Embryonic facial prominence (tissue), 1 donor: Measurements from ENCODE around the gene NCKAP1.

Source experiments
- DNase-seq: peaks from one replicate; pipeline ENCODE4 v3.0.0-alpha.2; 2016; ENCODE audit errors: extremely low spot score

NCKAP1 gene

DNA sequence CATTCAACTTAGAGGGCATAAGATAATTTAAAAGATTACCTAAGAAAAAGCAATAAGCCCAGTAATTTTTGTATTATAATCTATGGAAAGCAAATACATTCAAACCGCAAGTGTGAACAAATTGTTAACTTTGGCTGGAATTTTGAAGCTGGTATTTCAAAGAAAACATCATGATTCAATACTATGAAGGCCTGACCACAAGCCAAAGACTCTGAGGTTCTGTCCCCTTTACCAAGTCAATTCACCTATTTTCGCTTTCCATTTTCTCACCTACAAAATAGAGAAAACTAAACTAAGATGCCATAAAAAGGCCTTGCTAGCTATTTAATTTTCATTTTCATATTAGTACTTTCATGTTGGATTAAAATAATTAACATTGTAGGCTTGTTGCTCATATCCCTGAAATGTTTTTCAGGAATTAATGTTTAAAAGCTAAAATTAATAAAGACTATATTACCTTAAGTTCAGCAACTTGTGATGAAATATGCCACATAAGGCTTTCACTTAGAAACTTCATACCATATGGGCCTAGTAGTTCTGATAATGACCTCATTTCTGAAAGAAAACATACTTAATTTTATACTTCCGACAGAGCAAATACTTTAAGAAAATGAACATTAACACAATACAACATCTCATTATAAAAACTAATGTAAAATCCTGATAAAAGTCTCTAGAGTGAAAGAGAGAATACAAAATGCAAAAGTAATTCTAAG, 86.2 kb downstream of the NCKAP1 start:
- no peak for DNase-seq

DNA sequence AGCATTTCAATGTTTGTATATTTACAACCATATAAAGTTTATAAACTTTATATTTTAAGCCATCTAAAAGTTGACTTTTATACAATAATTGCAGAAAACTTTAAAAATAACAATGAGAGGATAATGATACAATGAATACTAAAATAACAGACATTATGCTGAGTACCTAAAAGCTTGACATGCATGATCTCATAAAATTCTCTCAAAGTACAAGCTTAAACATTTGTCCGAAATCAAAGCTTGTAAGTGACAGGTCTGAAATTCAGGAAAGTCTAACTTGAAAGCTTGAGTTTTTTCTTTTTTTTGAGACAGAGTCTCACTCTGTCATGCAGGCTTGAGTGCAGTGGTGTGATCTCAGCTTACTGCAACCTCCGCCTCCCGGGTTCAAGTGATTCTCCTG, 87.7 kb downstream of the NCKAP1 start:
- no peak for DNase-seq

DNA sequence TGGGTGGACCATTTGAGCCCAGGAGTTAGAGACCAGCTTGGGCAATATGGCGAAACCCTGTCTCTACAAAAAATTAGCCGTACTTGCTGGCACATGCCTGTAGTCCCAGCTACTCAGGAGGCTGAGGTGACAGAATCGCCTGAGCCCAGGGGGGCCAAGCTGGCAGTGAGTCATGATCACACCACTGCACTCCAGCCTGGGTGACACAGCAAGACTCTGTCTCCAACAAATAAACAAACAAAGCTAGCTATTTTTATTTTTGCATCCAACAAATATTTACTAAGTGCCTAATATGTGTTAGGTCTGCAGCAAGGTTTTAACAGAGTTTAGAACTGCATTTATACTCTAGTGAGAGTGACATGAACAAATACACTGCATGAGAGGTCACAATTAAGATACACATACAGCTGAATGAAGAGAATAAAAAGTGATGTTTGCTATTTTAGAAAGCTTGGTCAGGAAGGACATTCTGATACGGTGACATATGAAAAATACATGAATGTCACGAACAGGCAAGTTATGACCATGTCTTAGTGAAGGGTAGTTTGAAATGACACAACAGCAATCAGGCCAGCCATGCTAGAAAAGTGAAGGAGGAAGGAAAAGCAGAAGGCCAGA, 88.6 kb downstream of the NCKAP1 start:
- DNase-seq, result no peak

DNA sequence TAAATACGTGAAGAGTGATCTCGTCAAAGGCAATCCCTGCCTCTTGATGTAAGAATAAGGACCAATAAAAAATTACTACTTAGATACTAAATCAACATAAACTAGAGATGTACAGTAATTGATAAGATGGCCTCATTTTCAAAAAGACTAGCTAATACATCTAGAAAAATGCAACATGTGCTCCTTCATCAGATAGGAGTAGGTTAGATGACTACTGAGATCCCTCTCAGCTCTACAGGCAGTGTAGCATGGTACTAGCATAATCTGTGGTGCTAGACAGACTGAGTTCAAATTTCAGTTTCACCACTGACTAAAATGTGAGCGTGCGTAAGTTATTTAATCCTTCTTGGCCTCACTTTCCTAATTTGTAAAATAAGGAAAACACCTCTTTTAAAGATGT, 89.2 kb downstream of the NCKAP1 start:
- DNase-seq, result no peak

DNA sequence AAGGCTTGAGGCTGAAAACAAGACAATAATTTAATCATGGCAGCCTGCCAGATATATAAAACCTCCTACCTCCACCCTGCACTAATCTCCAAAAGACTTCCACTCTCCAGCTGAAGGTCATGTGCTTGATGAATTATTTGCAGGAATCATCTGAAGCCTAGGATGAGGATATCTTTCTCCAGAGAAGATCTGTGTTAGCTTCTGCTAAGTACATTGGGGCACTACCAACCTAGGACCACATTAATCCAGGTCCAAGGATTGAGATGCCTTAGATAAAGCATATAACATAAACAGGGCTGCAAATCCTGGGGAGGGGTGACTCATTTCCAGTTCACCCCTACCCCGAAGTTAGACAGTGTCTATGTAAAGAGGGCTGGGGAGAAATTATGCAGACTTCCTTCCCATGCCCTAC, 91.3 kb downstream of the NCKAP1 start:
- no peak for DNase-seq

DNA sequence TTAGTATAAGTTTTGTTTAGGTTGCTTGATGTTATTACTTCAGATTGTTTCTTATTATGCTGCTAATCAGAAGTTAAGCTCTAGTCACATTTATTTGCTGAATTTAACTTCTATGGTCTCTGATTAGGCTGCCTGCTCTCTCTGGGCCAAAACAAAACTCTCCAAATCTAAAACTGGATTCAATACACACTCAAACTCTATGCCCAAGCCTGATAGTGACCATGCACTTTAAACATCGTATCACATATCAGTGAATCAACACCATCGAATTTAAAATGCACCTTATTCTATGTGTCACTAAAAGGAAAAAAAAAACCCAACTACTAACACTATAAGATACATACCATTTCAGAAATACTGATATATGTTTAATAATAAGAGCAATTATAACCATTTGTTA, 94.9 kb downstream of the NCKAP1 start:
- DNase-seq, result no peak

DNA sequence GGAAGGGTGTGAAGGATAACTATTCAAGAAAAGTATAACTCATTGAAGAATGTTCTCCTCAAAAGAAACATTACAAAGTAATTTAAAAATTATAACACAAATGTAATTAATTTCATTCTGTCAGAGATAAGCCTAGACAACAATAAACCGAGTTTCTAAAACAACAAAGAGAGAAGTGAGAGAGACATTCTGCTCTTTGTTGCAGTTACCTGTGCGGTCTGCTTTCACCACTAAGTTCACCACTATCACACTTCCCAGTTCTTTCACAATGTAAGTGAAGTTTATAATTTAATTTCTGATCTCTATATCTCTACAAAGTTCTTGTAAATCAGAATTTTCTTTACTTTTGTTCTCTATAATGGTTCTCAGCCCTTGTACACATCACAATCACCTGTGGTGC, 95.5 kb downstream of the NCKAP1 start:
- DNase-seq, result no peak

DNA sequence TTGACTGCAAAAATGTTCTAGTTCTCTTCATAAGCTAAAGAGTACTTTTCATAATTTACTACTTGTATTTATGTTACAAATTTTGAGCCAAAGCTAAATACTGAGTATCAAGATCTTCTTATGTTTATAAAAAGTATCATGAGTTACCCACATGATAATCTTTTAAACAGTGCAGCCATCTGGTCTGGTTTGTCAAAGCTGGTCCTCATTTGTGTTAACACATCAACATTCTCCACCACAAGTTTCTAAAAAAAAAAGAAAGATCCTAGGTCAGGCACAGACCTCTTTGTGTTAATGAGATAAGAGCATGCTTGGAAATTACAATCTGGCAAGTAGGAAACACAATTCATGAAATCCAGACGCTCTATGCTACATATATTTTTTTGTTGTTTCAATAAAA, 96.3 kb downstream of the NCKAP1 start:
- no peak for DNase-seq

DNA sequence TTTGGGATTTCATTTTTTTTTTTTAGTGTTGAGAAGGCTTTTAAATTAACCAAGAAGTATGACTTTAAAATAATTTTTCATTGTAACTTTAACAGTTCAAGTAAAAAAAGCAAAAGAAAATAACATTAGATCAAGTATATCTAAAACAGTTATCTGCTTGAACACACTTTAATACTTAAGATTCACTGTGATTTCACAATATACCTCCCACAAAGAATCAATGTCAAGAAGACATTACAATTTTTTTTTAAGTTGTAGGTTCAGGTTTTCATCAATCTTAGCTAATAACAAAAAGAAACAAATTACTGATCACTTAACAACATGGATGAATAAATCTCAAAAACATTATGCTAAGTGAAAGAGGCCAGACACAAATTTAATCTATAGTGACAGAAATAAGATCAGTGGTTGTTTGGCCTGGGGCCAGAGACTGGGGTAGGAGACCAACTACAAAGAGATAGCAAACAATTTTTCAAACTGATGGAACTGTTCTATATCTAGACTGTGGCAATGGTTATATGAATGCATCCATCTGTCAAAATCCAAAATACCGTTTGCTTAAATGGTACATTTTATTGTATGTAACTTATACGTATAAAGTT, 97.0 kb downstream of the NCKAP1 start:
- no peak for DNase-seq

DNA sequence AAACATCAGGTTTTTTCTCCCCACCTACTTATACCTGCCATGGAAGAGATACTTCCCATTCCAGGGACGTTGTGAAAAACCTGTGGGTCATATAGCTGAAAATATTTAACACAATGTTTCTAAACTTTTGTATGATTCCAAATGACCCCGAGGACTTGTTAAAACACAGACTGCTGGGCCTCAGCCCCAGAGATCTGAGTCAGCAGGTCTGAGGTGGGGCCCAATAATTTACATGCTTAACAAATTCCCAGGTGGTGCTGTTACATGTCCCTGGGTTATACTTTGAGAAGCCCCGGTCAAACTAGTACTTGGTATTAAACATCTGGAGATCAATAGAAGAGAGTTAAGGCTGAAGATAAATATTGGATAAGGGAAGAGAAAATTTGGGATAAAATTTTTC, 100.4 kb downstream of the NCKAP1 start:
- DNase-seq, result no peak

DNA sequence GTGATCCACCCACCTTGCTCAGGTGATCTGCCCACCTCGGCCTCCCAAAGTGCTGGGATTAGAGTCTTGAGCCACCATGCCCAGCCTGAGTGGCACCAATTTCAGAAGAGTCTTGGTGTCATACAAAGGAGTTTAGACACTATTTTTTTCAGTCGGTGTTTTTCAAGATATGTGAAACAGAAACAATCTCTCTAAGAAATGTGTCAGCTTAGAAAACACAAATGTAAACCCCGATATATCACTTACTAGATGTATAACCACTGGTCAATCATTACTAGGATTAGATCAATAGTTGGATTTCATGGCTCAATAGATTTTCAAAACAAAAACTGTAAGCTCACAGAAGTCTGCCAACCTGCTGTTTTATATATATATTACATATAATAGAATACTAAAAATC, 104.6 kb downstream of the NCKAP1 start:
- DNase-seq, result no peak

DNA sequence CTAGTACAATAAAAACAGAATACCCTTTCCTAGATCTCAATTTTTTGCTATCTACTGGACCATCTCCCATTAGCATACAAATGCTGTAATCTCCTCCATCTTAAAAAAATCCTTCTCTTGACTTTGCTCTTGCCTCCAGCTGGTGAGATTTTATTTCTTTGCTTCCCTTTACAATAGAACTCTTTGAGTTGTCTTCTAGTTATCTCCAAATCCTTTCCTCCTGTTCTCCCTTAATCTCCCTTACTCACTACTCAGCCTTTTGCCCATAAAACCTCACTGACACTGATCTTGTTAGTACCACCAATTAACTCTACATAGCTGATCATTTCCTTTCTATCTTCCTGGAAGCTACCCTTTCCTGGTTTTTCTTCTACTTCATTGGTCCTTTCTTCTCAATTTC, 108.3 kb downstream of the NCKAP1 start:
- no peak for DNase-seq

DNA sequence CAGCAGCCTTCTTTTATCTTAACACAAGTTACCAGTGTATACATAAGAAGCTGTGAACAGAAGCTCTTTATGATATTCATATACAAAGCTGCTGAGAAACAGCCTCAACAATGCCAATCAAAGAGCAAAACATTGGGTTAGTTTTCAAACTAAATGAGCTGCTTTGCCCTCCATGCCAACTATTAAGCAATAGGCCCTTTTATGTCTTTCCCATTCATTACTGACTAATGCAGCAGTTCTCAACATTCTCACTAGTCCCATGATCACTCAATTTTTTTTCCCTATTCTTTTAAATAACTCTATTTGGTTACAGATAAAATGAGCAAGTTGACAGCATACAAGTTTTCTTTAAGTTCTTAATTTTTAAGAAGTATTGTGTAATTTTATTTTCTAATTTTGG, 114.0 kb downstream of the NCKAP1 start:
- DNase-seq, result no peak

DNA sequence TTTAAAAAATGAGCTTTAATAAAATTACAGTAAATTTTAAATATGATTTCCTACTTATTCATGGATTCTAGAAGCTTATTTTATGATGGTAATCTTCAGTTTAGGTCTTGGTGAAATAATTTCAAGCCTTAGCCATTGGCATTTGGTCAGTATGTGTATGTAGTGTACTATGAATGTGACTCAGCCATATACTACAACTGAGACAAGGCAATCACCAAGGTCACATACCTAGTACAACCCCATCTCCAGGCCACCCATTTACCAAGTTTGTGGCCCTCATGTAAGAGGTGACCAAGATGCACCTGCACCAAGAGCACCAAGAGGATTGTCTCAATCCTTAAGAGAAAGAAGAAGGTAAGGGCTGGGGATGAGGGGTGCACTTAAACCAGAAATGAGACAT, 117.0 kb downstream of the NCKAP1 start:
- DNase-seq, result no peak

DNA sequence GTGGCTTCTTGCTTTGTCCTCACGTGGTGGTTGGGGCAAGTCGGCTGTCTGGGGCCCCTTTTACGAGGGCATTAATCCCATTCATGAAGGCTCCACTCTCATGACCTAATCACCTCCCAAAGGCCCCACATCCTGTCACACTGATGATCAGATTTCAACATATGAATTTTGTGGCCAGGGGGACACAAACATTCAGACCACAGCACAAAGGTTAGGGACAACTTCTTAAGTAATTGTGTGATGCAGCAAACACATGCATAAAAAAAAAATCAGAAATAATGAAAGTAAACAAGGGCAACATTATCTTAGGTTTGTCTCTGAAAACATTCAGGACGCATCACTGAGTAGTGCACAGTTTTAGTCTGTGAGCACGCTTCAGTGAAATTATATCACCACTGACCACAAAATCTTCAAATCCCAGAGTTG, 117.6 kb downstream of the NCKAP1 start:
- no peak for DNase-seq

DNA sequence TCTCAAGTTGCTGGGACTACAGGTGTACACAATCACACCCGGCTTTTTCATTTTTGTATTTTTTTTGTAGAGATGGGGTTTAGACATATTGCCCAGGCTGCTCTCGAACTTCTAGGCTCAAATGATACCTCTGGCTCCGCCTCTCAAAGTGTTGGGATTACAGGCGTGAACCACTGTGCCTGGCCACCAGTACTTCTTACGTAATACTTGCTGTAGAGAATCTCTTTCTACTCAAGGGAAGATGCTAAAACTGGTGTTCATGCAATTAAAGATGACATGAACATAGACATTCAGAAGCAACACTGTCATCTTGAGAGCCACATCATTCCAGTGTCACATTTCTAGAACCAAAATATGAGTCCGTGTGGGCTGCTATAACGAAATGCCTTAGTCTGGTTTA, 118.2 kb downstream of the NCKAP1 start:
- no peak for DNase-seq

DNA sequence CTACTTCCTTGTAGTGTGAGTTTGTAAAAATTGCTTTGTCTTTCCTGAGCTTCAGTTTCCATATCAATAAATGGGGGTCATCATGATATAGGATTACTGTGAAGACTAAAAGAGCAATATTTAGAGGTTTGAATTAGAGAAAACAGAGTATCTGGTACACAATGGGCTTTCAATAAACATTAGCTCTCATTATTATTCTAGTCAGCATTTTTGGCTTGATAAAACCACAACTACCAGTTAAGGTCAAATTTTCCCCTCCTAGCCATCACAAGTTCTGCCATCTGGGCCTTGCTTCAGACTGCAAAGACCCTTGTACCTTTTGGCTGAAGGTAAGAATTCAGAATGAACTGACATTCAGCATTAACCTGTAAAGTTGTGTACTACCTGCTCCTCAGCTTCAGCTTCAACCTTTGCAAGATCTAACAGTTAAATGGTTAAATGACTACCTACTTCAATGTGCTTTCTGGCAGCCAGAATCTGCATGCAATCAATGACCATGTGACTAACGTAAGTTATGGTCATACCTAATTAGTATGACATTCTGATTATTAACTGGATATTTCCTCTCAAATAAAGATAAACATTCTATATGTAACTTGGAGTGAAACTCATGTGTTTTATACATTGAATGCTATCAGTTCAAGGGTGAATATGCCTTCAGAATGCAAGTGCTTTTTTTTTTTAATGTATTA, 119.2 kb downstream of the NCKAP1 start:
- no peak for DNase-seq

DNA sequence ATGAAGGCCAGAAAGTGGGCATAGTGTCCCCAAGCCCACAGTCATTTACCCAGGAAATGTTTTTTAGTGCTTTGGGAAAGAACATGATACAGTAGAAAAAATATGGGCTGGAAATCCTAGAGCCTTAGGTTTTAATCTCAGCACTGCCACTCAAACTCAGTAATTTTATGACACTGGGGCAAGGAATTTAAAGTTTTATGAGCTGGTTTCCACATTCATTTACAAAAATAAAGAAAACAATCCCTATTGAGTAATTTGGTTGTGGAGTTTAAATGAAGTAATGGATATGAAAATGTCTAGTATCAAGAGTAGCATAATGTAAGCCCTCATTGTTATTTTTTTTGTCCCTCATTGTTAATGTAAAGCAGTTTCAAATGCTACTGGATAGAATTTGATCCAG, 120.3 kb downstream of the NCKAP1 start:
- no peak for DNase-seq

DNA sequence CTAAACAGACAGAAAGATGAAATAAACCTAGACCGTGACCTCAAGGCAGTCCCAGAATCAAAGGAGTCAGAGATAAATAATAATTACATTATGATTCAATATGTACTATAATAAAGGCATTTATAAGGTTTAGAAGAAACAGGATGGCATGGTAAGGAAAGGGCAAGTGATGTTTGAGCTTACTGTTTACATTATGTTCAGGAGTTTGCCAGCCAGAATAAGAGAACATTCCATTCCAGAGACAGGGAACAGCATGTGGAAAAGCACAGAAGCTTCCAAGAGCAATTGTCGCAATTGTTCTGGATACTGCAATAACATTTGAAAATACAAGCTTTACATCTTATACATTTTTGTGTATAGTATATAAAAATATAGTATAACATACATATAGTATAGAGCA, 121.8 kb downstream of the NCKAP1 start:
- DNase-seq, result no peak

DNA sequence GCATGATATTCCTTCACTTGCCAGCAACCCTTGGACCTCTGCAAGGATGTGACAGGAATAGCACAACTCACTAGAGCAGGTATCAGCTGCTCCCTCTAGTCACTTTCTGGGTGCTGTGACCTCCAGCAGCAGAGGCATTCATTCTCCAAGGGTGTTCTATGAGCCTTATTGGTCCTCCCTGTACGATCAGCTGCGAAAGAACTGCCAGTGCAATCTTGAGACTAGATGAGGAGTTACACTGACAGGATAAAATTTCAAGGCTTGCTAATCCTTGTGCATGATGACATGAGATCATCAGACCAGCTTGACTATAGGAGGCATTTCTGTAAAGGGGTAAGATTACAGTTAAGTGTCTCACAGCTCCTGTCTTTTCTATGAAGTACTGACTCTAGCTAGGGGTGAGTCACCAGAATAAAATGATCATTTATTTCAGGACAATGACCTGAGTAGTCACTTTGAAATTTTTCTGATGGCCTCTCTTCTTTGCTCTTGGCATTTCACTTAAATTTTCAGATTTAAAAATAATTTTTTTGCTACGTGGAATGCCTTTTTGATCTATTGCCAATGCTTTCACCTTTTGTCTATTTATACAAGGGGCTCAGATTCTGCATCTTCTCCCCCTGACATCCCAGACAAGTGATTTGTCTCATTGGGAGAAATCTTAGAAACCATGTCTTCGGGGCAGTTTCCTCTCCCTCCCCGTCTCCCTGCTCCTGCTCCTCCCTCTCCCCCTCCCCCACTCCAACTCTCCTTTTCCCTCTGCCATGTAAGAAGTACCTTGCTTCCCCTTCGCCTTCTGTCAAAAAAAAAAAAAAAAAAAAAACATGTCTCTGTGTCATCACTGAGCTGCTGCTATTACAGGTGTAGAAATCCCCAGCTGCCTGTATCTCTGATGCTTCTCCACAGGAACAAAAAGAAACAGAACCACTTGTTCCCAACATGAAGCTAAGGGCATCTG, 122.6 kb downstream of the NCKAP1 start:
- DNase-seq, result no peak

DNA sequence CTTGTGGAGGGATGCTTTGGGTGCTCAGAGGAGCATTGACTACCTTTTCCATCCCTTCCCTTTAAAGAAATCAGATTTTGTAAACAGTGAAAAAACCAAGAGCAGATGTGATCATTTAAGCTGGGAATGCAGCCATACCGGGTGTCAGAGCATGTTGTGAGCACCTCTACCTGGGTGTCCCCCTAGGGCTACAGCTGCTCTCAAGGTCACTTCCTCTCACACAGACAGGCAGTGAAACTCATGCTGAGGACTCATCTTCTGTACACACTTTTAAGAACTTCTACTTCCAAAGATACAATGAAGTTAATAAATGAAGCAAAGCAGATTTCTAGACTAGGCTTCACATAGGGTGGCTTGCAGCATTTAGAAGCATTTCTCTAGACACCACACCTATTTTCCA, 123.4 kb downstream of the NCKAP1 start:
- DNase-seq, result no peak

DNA sequence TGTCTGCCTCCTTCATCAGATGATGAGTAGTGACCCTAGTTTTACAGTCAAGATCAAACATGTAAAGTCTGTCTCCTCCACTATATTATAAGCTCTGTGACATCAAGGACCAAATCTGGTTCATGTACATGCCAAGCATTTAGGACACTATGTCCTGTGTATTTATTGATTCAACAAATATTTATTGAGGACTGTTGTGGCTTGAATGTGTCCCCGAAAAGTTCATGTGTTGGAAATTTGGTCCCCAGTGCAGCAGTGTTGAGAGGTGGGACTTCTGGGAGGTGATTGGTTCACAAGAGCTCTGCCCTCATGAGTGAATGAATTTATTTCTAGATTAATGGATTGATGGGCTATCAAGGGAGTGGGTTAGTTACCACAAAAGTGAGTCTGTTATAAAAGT, 125.2 kb downstream of the NCKAP1 start:
- no peak for DNase-seq
